ENCODE measurements around the gene SMYD4.
"Not testable (repeated sequence)": the region's sequence is repeated elsewhere in the genome, so short reads cannot be mapped to it uniquely, and the experiment has no call there.

SMYD4 gene

DNA sequence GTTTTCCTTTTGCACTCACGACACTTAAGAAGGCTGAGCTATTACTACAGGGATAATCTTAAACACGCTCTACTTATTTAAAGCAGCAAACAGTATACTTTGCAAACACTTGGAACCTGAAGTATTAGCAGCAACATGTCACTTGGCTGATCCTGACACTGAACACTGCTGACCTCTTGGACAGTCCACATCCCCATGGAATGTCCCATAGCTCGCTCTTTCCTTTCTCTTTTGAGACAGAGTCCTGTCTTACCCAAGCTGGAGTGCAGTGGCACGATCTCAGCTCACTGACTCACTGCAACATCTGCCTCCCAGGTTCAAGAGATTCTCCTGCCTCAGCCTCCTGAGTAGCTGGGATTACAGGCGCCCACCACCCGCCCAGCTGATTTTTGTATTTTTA, 26.4 kb downstream of the SMYD4 start:
- no peaks in the 10 kb centered on the region for H3K4me1 ChIP-seq (ENCODE audit: insufficient read depth, insufficient read length)
- H3K9me3 ChIP-seq (ENCODE audit: insufficient read depth, low read length) = no peaks in the 10 kb centered on the region
- H3K9ac ChIP-seq (ENCODE audit: insufficient read length, low read depth) = no peak overlapping the region
- no peaks in the 10 kb centered on the region for H3K27me3 ChIP-seq (ENCODE audit: insufficient read depth, insufficient read length)
- no peak overlapping the region for H3K4me3 ChIP-seq (ENCODE audit: insufficient read length, low read depth)
- TF ChIP-seq ZNF274 (IDR thresholded peaks at IDR 0.05; ENCODE audit: low read depth, low read length) (no peak), SUZ12 (IDR thresholded peaks at IDR 0.05; ENCODE audit: extremely low read depth, insufficient read depth, insufficient read length) (no peak), YY1 (IDR thresholded peaks at IDR 0.05; ENCODE audit: insufficient read depth, insufficient read length) (no peak)
- H3K36me3 ChIP-seq (ENCODE audit: insufficient read depth, insufficient read length, low read length) = peaks cover 35% of the 10 kb centered on the region
- no peak for DNase-seq (ENCODE audit: low read depth, low spot score)

DNA sequence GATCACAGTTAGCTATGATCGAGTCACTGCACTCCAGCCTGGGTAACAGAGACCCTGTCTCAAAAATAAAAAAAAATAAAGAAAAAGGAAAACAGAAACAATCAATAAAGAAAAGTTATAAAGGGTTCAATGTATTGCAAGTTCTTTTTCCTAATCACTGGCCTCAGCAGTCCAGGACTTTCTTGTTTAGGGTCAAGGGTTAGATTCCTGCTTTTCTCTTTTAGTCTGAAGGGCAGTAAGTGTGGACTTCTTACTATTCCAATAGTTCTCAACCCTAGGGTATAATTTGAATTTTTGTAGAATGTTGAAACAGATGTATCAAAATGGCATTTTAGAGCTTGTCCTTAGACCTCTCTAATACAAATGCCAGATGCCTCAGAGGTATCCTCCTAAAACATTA, 27.3 kb downstream of the SMYD4 start:
- no peak for DNase-seq (ENCODE audit: low read depth, low spot score)
- no peaks in the 10 kb centered on the region for H3K4me1 ChIP-seq (ENCODE audit: insufficient read depth, insufficient read length)
- peaks cover 37% of the 10 kb centered on the region for H3K36me3 ChIP-seq (ENCODE audit: insufficient read depth, insufficient read length, low read length)
- H3K4me3 ChIP-seq (ENCODE audit: insufficient read length, low read depth) = no peak overlapping the region
- H3K9me3 ChIP-seq (ENCODE audit: insufficient read depth, low read length) = no peaks in the 10 kb centered on the region
- no peak for TF ChIP-seq ZNF274 (IDR thresholded peaks at IDR 0.05; ENCODE audit: low read depth, low read length)
- no peak for TF ChIP-seq YY1 (IDR thresholded peaks at IDR 0.05; ENCODE audit: insufficient read depth, insufficient read length)
- TF ChIP-seq SUZ12 (IDR thresholded peaks at IDR 0.05; ENCODE audit: extremely low read depth, insufficient read depth, insufficient read length) = no peak
- H3K27me3 ChIP-seq (ENCODE audit: insufficient read depth, insufficient read length) = no peaks in the 10 kb centered on the region
- H3K9ac ChIP-seq (ENCODE audit: insufficient read length, low read depth) = no peak overlapping the region

DNA sequence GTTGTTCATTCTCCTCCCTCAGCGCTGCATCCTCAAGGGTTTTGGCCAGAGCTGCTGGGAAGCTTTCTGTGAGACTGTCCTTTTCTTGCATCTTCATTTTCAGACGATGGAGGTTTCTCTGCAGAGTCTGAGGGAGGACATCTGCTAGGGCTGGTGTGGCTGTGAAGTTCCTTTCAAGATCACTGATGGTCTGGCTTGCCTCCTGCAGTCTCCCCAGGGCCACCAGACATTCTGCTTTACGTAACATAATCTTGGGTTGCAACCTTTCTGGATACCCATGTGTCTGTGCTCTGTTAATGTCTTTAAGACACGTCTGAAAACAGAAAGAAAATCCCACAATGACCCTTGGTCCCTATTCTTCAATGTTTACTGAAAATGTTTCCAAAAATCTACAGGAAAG, 29.0 kb downstream of the SMYD4 start:
- DNase-seq (ENCODE audit: low read depth, low spot score) = no peak
- no peaks in the 10 kb centered on the region for H3K9me3 ChIP-seq (ENCODE audit: insufficient read depth, low read length)
- no peak overlapping the region for H3K9ac ChIP-seq (ENCODE audit: insufficient read length, low read depth)
- no peaks in the 10 kb centered on the region for H3K4me1 ChIP-seq (ENCODE audit: insufficient read depth, insufficient read length)
- H3K4me3 ChIP-seq (ENCODE audit: insufficient read length, low read depth) = no peak overlapping the region
- TF ChIP-seq YY1 (IDR thresholded peaks at IDR 0.05; ENCODE audit: insufficient read depth, insufficient read length) (no peak), ZNF274 (IDR thresholded peaks at IDR 0.05; ENCODE audit: low read depth, low read length) (no peak), SUZ12 (IDR thresholded peaks at IDR 0.05; ENCODE audit: extremely low read depth, insufficient read depth, insufficient read length) (no peak)
- H3K27me3 ChIP-seq (ENCODE audit: insufficient read depth, insufficient read length) = no peaks in the 10 kb centered on the region
- peaks cover 48% of the 10 kb centered on the region for H3K36me3 ChIP-seq (ENCODE audit: insufficient read depth, insufficient read length, low read length)

DNA sequence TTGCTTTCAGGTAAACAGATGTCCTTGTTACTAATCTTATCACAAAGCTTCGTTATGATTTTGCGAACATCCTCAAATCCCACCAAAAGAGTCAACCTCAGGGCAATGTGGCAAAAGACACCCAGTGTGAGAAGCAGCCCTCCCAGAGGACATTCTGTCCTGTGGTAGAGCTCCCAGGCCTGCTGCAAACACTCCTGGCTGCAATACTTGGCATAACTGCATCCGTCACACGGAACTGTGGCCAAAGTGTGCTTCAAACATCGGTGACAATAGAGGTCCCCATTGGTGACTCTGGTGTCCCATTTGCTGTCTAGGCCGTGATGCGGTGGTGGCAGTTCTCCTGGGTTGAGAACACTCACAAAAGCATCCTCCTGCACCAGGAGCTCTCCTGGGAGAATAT, 29.5 kb downstream of the SMYD4 start:
- Histone ChIP-seq H3K4me3 (ENCODE audit: insufficient read length, low read depth) (no peak overlapping the region), H3K27me3 (ENCODE audit: insufficient read depth, insufficient read length) (no peaks in the 10 kb centered on the region), H3K36me3 (ENCODE audit: insufficient read depth, insufficient read length, low read length) (peaks cover 50% of the 10 kb centered on the region), H3K9me3 (ENCODE audit: insufficient read depth, low read length) (no peaks in the 10 kb centered on the region), H3K4me1 (ENCODE audit: insufficient read depth, insufficient read length) (no peaks in the 10 kb centered on the region), H3K9ac (ENCODE audit: insufficient read length, low read depth) (no peak overlapping the region)
- no peak for DNase-seq (ENCODE audit: low read depth, low spot score)
- TF ChIP-seq SUZ12 (IDR thresholded peaks at IDR 0.05; ENCODE audit: extremely low read depth, insufficient read depth, insufficient read length) (no peak), ZNF274 (IDR thresholded peaks at IDR 0.05; ENCODE audit: low read depth, low read length) (no peak), YY1 (IDR thresholded peaks at IDR 0.05; ENCODE audit: insufficient read depth, insufficient read length) (no peak)

DNA sequence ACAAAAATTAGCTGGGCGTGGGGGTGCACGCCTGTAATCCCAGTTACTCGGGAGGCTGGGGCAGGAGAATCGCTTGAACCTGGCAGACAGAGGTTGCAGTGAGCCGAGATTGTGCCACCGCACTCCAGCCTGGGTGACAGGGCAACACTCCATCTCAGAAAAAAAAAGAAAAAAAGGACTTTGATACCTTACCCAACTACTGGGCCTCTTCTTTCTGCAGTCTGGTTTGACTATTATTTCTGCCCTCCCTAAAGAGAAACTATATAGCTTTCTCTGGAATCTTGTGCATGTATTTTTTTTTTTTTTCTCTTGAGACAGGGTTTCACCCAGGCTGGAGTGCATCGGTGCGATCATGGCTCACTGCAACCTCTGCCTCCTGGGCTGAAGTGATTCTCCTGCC, 31.9 kb downstream of the SMYD4 start:
- H3K9ac ChIP-seq (ENCODE audit: insufficient read length, low read depth); H3K4me3 ChIP-seq (ENCODE audit: insufficient read length, low read depth); H3K9me3 ChIP-seq (ENCODE audit: insufficient read depth, low read length); DNase-seq (ENCODE audit: low read depth, low spot score); H3K27me3 ChIP-seq (ENCODE audit: insufficient read depth, insufficient read length); H3K4me1 ChIP-seq (ENCODE audit: insufficient read depth, insufficient read length): not testable (repeated sequence)
- peaks cover 44% of the 10 kb centered on the region for H3K36me3 ChIP-seq (ENCODE audit: insufficient read depth, insufficient read length, low read length)

DNA sequence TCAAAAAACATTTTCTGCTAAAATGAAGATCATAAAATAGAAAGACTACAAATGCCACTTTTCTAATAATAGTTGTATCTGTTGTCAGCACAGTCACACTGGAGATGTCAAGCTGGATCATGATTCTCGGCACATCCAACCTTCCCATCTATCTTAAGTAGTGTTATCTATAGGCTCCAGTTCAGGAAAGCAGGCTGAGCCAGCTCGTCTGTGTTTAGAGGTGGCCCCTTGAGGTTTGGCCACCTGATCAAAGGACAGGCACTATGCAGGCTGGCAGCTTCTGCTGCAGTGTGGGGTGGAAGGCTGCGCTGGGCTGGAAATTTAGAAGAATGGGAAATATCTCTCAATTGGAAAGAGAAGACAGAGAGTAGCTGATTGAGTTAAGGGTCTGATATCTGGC, 32.4 kb downstream of the SMYD4 start:
- Histone ChIP-seq H3K27me3 (ENCODE audit: insufficient read depth, insufficient read length) (no peaks in the 10 kb centered on the region), H3K9me3 (ENCODE audit: insufficient read depth, low read length) (no peaks in the 10 kb centered on the region), H3K36me3 (ENCODE audit: insufficient read depth, insufficient read length, low read length) (peaks cover 44% of the 10 kb centered on the region), H3K4me1 (ENCODE audit: insufficient read depth, insufficient read length) (no peaks in the 10 kb centered on the region), H3K9ac (ENCODE audit: insufficient read length, low read depth) (no peak overlapping the region), H3K4me3 (ENCODE audit: insufficient read length, low read depth) (no peak overlapping the region)
- no peak for DNase-seq (ENCODE audit: low read depth, low spot score)
- TF ChIP-seq SUZ12 (IDR thresholded peaks at IDR 0.05; ENCODE audit: extremely low read depth, insufficient read depth, insufficient read length) (no peak), YY1 (IDR thresholded peaks at IDR 0.05; ENCODE audit: insufficient read depth, insufficient read length) (no peak), ZNF274 (IDR thresholded peaks at IDR 0.05; ENCODE audit: low read depth, low read length) (no peak)

DNA sequence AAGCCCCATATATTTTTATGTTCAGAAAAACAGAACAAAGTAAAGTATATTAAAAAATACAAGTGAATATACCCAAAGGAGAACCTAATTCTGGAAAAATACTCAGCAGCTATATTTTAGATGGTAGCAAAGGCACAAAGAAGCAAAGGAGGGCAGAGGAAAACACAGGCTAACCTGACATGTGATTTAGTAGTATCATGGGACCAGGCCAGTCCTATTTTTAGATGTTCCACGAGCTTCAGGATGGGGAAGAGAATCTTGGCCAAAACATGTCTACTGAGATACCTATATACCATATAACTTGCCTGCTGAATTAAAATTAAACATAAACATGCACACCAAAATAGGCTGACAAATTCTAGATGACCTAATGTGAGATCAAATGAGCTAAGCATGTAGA, 32.9 kb downstream of the SMYD4 start:
- Histone ChIP-seq H3K4me3 (ENCODE audit: insufficient read length, low read depth) (no peak overlapping the region), H3K36me3 (ENCODE audit: insufficient read depth, insufficient read length, low read length) (peaks cover 40% of the 10 kb centered on the region), H3K4me1 (ENCODE audit: insufficient read depth, insufficient read length) (no peaks in the 10 kb centered on the region), H3K9ac (ENCODE audit: insufficient read length, low read depth) (no peak overlapping the region), H3K27me3 (ENCODE audit: insufficient read depth, insufficient read length) (no peaks in the 10 kb centered on the region), H3K9me3 (ENCODE audit: insufficient read depth, low read length) (no peaks in the 10 kb centered on the region)
- TF ChIP-seq YY1 (IDR thresholded peaks at IDR 0.05; ENCODE audit: insufficient read depth, insufficient read length) (no peak), ZNF274 (IDR thresholded peaks at IDR 0.05; ENCODE audit: low read depth, low read length) (no peak), SUZ12 (IDR thresholded peaks at IDR 0.05; ENCODE audit: extremely low read depth, insufficient read depth, insufficient read length) (no peak)
- DNase-seq (ENCODE audit: low read depth, low spot score) = no peak

DNA sequence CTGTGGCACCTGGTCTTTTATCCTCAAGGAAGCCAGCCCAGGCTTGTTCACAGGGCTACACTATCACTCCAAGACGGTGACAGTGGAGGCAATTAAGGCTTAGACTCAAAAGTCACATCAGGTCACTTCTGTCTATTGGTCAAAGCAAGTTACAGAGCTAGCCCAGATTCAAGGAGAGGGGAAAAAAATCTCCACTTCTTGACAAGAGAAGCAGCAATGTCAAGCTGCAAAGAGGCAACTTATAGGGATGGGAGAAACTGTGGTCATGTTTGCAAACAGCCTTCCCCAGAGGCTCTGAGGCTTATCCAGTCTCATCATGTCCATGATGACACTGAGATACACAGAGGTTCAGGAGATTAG, 36.3 kb downstream of the SMYD4 start:
- H3K4me3 ChIP-seq (ENCODE audit: insufficient read length, low read depth) = no peak overlapping the region
- no peaks in the 10 kb centered on the region for H3K27me3 ChIP-seq (ENCODE audit: insufficient read depth, insufficient read length)
- TF ChIP-seq YY1 (IDR thresholded peaks at IDR 0.05; ENCODE audit: insufficient read depth, insufficient read length) = no peak
- TF ChIP-seq ZNF274 (IDR thresholded peaks at IDR 0.05; ENCODE audit: low read depth, low read length) = no peak
- no peak for TF ChIP-seq SUZ12 (IDR thresholded peaks at IDR 0.05; ENCODE audit: extremely low read depth, insufficient read depth, insufficient read length)
- no peak for DNase-seq (ENCODE audit: low read depth, low spot score)
- H3K4me1 ChIP-seq (ENCODE audit: insufficient read depth, insufficient read length) = no peaks in the 10 kb centered on the region
- no peak overlapping the region for H3K9ac ChIP-seq (ENCODE audit: insufficient read length, low read depth)
- no peaks in the 10 kb centered on the region for H3K9me3 ChIP-seq (ENCODE audit: insufficient read depth, low read length)
- H3K36me3 ChIP-seq (ENCODE audit: insufficient read depth, insufficient read length, low read length) = peaks cover 24% of the 10 kb centered on the region
